ENCODE results near the gene FUT1.

FUT1 gene

DNA sequence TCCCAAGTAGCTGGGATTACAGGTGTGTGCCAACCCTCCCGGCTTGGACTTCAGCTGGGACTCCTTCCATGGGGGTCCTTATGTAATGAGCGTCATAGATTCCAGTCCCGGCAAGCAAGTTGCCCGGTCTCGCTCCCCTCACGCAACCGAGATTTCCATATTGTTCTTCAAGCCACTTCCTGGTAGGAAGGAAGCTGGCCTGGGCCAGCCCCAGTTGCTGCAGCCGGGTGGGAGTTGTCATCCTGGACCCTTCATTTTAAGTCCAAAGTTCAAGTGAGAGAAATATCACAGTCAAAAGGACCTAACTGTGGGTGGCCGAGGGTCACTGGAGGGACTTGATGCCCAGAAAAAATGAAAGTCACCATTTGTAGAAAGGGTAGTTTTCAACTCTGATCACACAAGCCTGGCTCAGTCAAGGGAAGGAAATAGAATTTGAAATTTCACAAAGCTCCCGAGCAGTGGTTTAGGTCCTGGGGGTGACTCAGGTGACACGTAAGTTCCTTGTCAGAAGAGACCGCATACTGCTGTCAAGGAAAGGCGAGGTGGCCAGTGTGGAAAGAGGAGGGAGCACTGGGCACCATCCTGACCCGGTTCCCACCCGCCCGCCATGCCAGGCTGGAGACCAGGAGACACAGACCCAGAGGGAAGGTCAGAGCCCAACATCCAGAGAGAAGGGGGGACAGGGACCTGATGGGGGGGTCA lies 8.2 kb upstream of the FUT1 start:
- H3K4me3 ChIP-seq (ENCODE audit: low read length): no peak overlapping the region

DNA sequence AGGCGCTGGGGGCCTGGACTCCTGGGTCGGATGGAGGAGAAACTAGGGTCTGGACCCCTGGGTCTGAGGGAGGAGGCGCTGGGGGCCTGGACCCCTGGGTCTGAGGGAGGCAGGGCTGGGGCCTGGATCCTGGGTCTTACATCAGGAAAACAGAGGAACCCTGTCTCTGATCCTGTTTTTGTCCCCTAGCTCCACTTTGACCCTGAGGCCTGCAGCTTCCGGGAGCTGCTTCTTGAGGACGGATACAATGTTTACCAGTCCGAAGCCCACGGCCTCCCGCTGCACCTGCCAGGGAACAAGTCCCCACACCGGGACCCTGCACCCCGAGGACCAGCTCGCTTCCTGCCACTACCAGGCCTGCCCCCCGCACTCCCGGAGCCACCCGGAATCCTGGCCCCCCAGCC lies 5.3 kb upstream of the FUT1 start:
- DNase-seq (ENCODE audit: low read depth): no peak
- TF ChIP-seq CTCF (conservative IDR thresholded peaks at IDR 0.05; ENCODE audit: low read depth, low read length): no peak
- no peak overlapping the region for H3K4me3 ChIP-seq (ENCODE audit: low read length)

More for the DNA sequence above, 8.2 kb upstream of the FUT1 start:
- no peak for DNase-seq (ENCODE audit: low read depth)
- TF ChIP-seq CTCF (conservative IDR thresholded peaks at IDR 0.05; ENCODE audit: low read depth, low read length): no peak

DNA sequence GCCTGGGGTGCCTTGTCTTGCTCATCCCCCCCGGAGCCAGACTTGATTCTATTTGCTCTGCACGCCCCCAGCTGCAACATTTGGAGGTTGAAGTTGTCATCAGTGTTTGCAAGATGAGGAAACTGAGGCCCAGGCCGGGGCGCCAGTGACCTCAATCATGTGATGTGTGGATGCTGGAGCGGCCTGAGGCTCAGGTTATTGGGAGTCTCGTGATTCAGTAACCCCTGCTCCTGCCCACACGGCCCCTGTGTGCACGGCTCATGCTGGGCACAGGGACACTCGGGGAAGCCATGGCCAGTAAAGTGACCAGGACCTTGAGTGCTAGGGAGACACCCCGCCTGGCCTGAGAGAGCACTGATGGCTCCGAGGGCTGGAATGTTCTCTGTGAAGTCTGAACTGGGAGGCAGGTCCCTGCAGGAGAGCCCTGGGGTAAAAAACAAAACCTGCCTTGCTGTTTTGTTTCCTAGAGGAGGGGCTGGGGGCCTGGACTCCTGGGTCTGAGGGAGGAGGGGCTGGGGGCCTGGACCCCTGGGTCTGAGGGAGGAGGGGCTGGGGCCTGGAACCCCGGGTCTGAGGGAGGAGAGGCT lies 4.7 kb upstream of the FUT1 start:
- no peak overlapping the region for H3K4me3 ChIP-seq (ENCODE audit: low read length)
- TF ChIP-seq CTCF (conservative IDR thresholded peaks at IDR 0.05; ENCODE audit: low read depth, low read length): no peak

GRCh38 chr19:48756686-48757085 lies 4.2 kb upstream of the FUT1 start:
- no peak for TF ChIP-seq CTCF (conservative IDR thresholded peaks at IDR 0.05; ENCODE audit: low read depth, low read length)
- H3K4me3 ChIP-seq (ENCODE audit: low read length): no peak overlapping the region
- no peak for DNase-seq (ENCODE audit: low read depth)

More for the DNA sequence above, 4.7 kb upstream of the FUT1 start:
- DNase-seq (ENCODE audit: low read depth): no peak

DNA sequence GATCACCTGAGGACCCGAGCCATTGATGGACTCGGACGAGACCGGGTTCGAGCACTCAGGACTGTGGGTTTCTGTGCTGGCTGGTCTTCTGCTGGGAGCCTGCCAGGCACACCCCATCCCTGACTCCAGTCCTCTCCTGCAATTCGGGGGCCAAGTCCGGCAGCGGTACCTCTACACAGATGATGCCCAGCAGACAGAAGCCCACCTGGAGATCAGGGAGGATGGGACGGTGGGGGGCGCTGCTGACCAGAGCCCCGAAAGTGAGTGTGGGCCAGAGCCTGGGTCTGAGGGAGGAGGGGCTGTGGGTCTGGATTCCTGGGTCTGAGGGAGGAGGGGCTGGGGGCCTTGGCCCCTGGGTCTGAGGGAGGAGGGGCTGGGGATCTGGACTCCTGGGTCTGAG lies 3.8 kb upstream of the FUT1 start:
- TF ChIP-seq CTCF (conservative IDR thresholded peaks at IDR 0.05; ENCODE audit: low read depth, low read length): no peak
- DNase-seq (ENCODE audit: low read depth): no peak
- H3K4me3 ChIP-seq (ENCODE audit: low read length): no peak overlapping the region

DNA sequence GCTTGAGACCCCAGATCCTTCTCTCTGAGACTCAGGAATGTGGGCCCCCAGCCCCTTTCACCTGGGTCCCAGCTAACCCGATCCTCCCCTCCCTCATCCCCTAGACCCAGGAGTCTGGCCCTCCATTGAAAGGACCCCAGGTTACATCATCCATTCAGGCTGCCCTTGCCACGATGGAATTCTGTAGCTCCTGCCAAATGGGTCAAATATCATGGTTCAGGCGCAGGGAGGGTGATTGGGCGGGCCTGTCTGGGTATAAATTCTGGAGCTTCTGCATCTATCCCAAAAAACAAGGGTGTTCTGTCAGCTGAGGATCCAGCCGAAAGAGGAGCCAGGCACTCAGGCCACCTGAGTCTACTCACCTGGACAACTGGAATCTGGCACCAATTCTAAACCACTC lies 3.3 kb upstream of the FUT1 start:
- H3K4me3 ChIP-seq (ENCODE audit: low read length): no peak overlapping the region
- no peak for DNase-seq (ENCODE audit: low read depth)
- no peak for TF ChIP-seq CTCF (conservative IDR thresholded peaks at IDR 0.05; ENCODE audit: low read depth, low read length)

GRCh38 chr19:48755084-48755641 lies 2.7 kb upstream of the FUT1 start, which contains the start of gene FGF21:
TSS of gene FGF21 (plus strand) at chr19:48755524. CDS start at chr19:48756237, 713 bp downstream.
- no peak for DNase-seq (ENCODE audit: low read depth)
- no peak within 1 kb of the TSS for H3K4me3 ChIP-seq (ENCODE audit: low read length)
- TF ChIP-seq CTCF (conservative IDR thresholded peaks at IDR 0.05; ENCODE audit: low read depth, low read length): no peak

Data from retinal pigment epithelial cell (primary cell).